PC-3 (cell line): ENCODE data around the gene LAYN. TPM values are rescaled to one million over a fixed set of nuclear protein-coding genes. Genes with fewer than 3 reads are reported as not detected.

Experiments
- ATAC-seq: fragments of 200-7000 bp; cut with Tn5 transposase; 2 replicates; pipeline ENCODE4 v1.9.1; 2020; ENCODE audit warnings: mild to moderate bottlenecking, moderate library complexity
- BruUV-seq: library from RNA; stranded (reverse); fragments of 400-500 nt; replicated peaks from 2 replicates; lab custom pipeline; 2021; lab: Mats Ljungman, UMichigan
- CTCF ChIA-PET: fragments of 300-600 bp; sonication (Branson Sonifier 250); formaldehyde crosslinking; loops from one replicate; lab custom pipeline; 2022; ENCODE audit warnings: antibody characterized with exemption; lab: Charles Lee
- POLR2A ChIA-PET: fragments of 300-600 bp; sonication (Branson Sonifier 250); formaldehyde crosslinking; loops from one replicate; lab custom pipeline; 2022; ENCODE audit warnings: antibody characterized with exemption; ENCODE audit not compliant: unreplicated experiment; lab: Charles Lee
- DNase-seq: peaks from one replicate; pipeline ENCODE4 v3.0.0-alpha.2; 2015
- H2AFZ ChIP-seq: fragments of 300-600 bp; sonication (generic); 2 replicates; pipeline ENCODE4 v1.6.0; 2016; ENCODE audit warnings: antibody characterized with exemption, low read length
- H3F3A ChIP-seq: fragments of 300-600 bp; sonication (generic); one replicate; pipeline ENCODE4 v1.6.0; 2017; ENCODE audit warnings: antibody characterized with exemption, low read length, control low read depth, mild to moderate bottlenecking; ENCODE audit not compliant: unreplicated experiment
- H3K27ac ChIP-seq: fragments of 300-600 bp; sonication (generic); 2 replicates; pipeline ENCODE4 v1.5.1; 2016; ENCODE audit warnings: mild to moderate bottlenecking, low read length
- H3K27me3 ChIP-seq: fragments of 300-600 bp; sonication (generic); 2 replicates; pipeline ENCODE4 v1.6.1; 2016; ENCODE audit warnings: low read length, mixed read lengths
- H3K36me3 ChIP-seq: fragments of 300-600 bp; sonication (generic); 2 replicates; pipeline ENCODE4 v1.6.1; 2016; ENCODE audit warnings: low read depth, mixed run types, low read length, mixed read lengths
- H3K4me1 ChIP-seq: fragments of 300-600 bp; sonication (generic); 2 replicates; pipeline ENCODE4 v1.5.1; 2016; ENCODE audit warnings: low read length; ENCODE audit not compliant: insufficient read depth
- H3K4me2 ChIP-seq: fragments of 300-600 bp; sonication (generic); 2 replicates; pipeline ENCODE4 v1.6.0; 2016; ENCODE audit warnings: low read length
- H3K4me3 ChIP-seq: fragments of 300-600 bp; sonication (generic); 2 replicates; pipeline ENCODE4 v1.5.1; 2016; ENCODE audit warnings: mild to moderate bottlenecking, low read length, mixed read lengths
- H3K79me2 ChIP-seq: fragments of 300-600 bp; sonication (generic); 2 replicates; pipeline ENCODE4 v1.6.1; 2017; ENCODE audit warnings: low read length, mixed read lengths
- H3K9ac ChIP-seq: fragments of 300-600 bp; sonication (generic); 2 replicates; pipeline ENCODE4 v1.6.0; 2016; ENCODE audit warnings: mild to moderate bottlenecking, low read length
- H3K9me2 ChIP-seq: fragments of 300-600 bp; sonication (generic); replicated peaks from 2 replicates; pipeline ENCODE4 v1.6.1; 2016; ENCODE audit warnings: mixed run types, low read length, mixed read lengths
- H3K9me3 ChIP-seq: fragments of 300-600 bp; sonication (generic); 2 replicates; pipeline ENCODE4 v1.6.1; 2016; ENCODE audit warnings: low read length, mixed read lengths
- H4K20me1 ChIP-seq: fragments of 300-600 bp; sonication (generic); 2 replicates; pipeline ENCODE4 v1.6.1; 2016; ENCODE audit warnings: low read length, mixed read lengths
- CTCF ChIP-seq: fragments of 300-600 bp; sonication (generic); conservative IDR thresholded peaks from 2 replicates; pipeline ENCODE4 v1.5.1; 2017; ENCODE audit warnings: antibody characterized with exemption, low read depth, mild to moderate bottlenecking, low read length
- EZH2 ChIP-seq: fragments of 300-600 bp; sonication (generic); IDR thresholded peaks from one replicate; pipeline ENCODE4 v1.6.1; 2017; ENCODE audit warnings: antibody characterized with exemption, mild to moderate bottlenecking, low read length; ENCODE audit not compliant: unreplicated experiment
- EZH2phosphoT487 ChIP-seq: fragments of 300-600 bp; sonication (generic); IDR thresholded peaks from 2 replicates; pipeline ENCODE4 v1.6.1; 2018; ENCODE audit warnings: mild to moderate bottlenecking, antibody characterized with exemption, low read length, borderline replicate concordance
- intact Hi-C: fragments of 100-400 bp; cut with micrococcal nuclease; formaldehyde crosslinking; loops from 2 replicates; pipeline ENCODE4 v1.9.0; 2023
- total RNA-seq: library from RNA; depleted of rRNA; stranded (reverse); fragments of >200 nt; gene quantifications from 2 replicates; pipeline ENCODE4 v1.2.3, GENCODE V29; 2014

LAYN gene
- total RNA-seq, 1 experiment from 2014 or later: 0.47 TPM

DNA sequence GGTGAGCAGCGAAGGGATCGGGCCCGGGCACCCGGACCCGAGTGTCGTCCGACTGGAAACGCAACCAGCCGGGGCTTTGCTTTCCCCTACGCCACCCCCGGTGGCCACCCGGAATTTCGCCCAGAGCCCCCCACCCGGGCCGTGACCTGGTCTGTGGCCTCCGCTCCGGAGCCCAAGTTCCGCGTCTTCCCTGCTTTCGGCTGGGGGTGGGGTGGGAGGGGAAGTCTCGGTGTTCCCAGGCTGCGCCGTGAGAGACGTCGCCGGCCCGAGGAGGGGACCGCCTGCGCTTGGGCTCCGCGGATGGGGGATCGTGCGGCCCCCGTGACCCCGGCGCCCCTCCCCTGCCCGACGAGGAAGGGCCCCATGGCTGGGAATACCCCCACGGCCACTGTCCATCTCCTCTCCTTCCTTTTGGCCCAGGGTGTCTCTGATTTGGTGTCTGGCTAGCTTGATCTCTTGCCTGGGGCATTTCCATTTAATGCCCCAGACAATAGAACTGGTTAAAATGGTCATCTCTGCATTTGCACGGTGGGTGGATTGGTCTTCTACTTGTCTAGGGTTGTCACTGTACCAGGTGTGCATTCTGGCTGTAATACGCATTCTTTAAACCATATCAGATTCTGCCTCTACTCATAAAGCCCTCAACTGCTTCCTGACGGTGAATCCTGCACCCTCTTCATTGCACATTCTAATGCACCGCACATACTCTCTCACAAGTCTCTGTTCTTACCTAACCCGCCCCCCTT, 62.5 kb downstream of the LAYN start:
- peak; percentile 40 for DNase-seq

GRCh38 chr11:111603611-111604130, 63.2 kb downstream of the LAYN start:
- ATAC-seq (no peak), DNase-seq (peak; percentile 17)
- no peak overlapping the region for H2AFZ ChIP-seq
- intact Hi-C loops: loop anchor here (1.0 kb wide), 3 partner anchors 115 to 163 kb away; partner anchors contain the start of gene PPP2R1B
- POLR2A ChIA-PET: interaction anchor here (0.7 kb wide), 1 partner anchor 98 kb away, joined by 4 read pairs; no protein-coding TSS in a partner anchor
- peak overlapping the region; percentile 93 for H3K9ac ChIP-seq
- BruUV-seq: TSS peak; percentile 47
- TF ChIP-seq CTCF: no peak
- no peaks in the 10 kb centered on the region for H3K9me3 ChIP-seq
- H3K36me3 ChIP-seq: no peaks in the 10 kb centered on the region
- H3K4me1 ChIP-seq: peaks cover 20% of the 10 kb centered on the region
- CTCF ChIA-PET: interaction anchor here (1.0 kb wide), 1 partner anchor 174 kb away, joined by 4 read pairs; no protein-coding TSS in a partner anchor
- H3K27me3 ChIP-seq: no peaks in the 10 kb centered on the region
- peaks cover 31% of the 10 kb centered on the region for H4K20me1 ChIP-seq
- no peaks in the 10 kb centered on the region for H3F3A ChIP-seq
- no peaks in the 10 kb centered on the region for H3K9me2 ChIP-seq
- no peak overlapping the region for H3K27ac ChIP-seq
- H3K4me3 ChIP-seq: peak overlapping the region; percentile 90
- peaks cover 60% of the 10 kb centered on the region for H3K79me2 ChIP-seq
- peak overlapping the region; percentile 86 for H3K4me2 ChIP-seq

More for the DNA sequence above, 62.5 kb downstream of the LAYN start:
- Histone ChIP-seq H3K79me2 (peaks cover 54% of the 10 kb centered on the region), H3K4me3 (peak overlapping the region; percentile 90), H3K4me1 (peaks cover 20% of the 10 kb centered on the region), H3K9me2 (no peaks in the 10 kb centered on the region), H3K9me3 (no peaks in the 10 kb centered on the region), H3F3A (no peaks in the 10 kb centered on the region), H3K4me2 (peak overlapping the region; percentile 86), H3K9ac (peak overlapping the region; percentile 93), H3K27ac (peak overlapping the region; percentile 61), H4K20me1 (peaks cover 31% of the 10 kb centered on the region), H3K27me3 (no peaks in the 10 kb centered on the region), H2AFZ (peak overlapping the region; percentile 75), H3K36me3 (no peaks in the 10 kb centered on the region)
- no TSS peak for BruUV-seq
- ATAC-seq: peak; percentile 11
- CTCF ChIA-PET: interaction anchor here (0.5 kb wide), 1 partner anchor 19 kb away, joined by 4 read pairs; no protein-coding TSS in a partner anchor
- TF ChIP-seq EZH2phosphoT487: no peak
- TF ChIP-seq EZH2: no peak
- TF ChIP-seq CTCF: no peak
- intact Hi-C loops: loop anchor here (1.0 kb wide), 4 partner anchors 128 to 238 kb away; partner anchors contain the start of gene PPP2R1B
- POLR2A ChIA-PET: interaction anchor here (0.5 to 0.7 kb wide), 3 partner anchors 79 to 700 kb away, joined by 3 read pairs; no protein-coding TSS in a partner anchor
